IMR-90 (cell line): ENCODE results near the gene NHEJ1. TPM values are rescaled to one million over a fixed set of nuclear protein-coding genes. Genes with fewer than 3 reads are reported as not detected.

ENCODE experiments used
- ATAC-seq: fragments of 200-7000 bp; cut with Tn5 transposase; 2 replicates; pipeline ENCODE4 v1.9.1; 2020; ENCODE audit warnings: low read depth, mild to moderate bottlenecking, moderate library complexity
- BruUV-seq: library from RNA; stranded (reverse); fragments of 400-500 nt; replicated peaks from 2 replicates; lab custom pipeline; 2021; lab: Mats Ljungman, UMichigan
- CTCF ChIA-PET: fragments of 300-600 bp; formaldehyde crosslinking; extraction: SDS; loops from one replicate; lab custom pipeline; 2021; ENCODE audit warnings: antibody characterized with exemption; lab: Yijun Ruan, JAX
- POLR2A ChIA-PET: fragments of 300-600 bp; sonication (Branson Sonifier 250); formaldehyde crosslinking; loops from one replicate; lab custom pipeline; 2022; ENCODE audit warnings: antibody characterized with exemption; ENCODE audit not compliant: unreplicated experiment; lab: Charles Lee
- DNase-seq: peaks from one replicate; pipeline ENCODE4 v3.0.0; 2013
- H2AFZ ChIP-seq: replicated peaks from 2 replicates; pipeline ENCODE3; 2013; ENCODE audit warnings: low read length, mild to moderate bottlenecking; ENCODE audit not compliant: poor library complexity
- H2AK5ac ChIP-seq: 2 replicates; pipeline ENCODE4 v1.6.1; 2013; ENCODE audit warnings: low read depth, low read length, inconsistent platforms
- H2AK9ac ChIP-seq: replicated peaks from 2 replicates; pipeline ENCODE3; 2013; ENCODE audit warnings: mild to moderate bottlenecking, low read depth, low read length, moderate library complexity; ENCODE audit not compliant: poor library complexity
- H2BK120ac ChIP-seq: 2 replicates; pipeline ENCODE4 v1.6.1; 2013; ENCODE audit warnings: low read depth, low read length, inconsistent platforms
- H2BK15ac ChIP-seq: 3 replicates; pipeline ENCODE4 v1.6.1; 2013; ENCODE audit warnings: low read depth, low read length, inconsistent platforms
- H2BK20ac ChIP-seq: 2 replicates; pipeline ENCODE4 v1.6.1; 2013; ENCODE audit warnings: low read depth, mild to moderate bottlenecking, inconsistent platforms, low read length, moderate library complexity
- H2BK5ac ChIP-seq: 2 replicates; pipeline ENCODE4 v1.6.1; 2013; ENCODE audit warnings: mild to moderate bottlenecking, low read depth, low read length, inconsistent platforms; ENCODE audit not compliant: poor library complexity, severe bottlenecking
- H3K14ac ChIP-seq: replicated peaks from 2 replicates; pipeline ENCODE4 v1.6.1; 2013; ENCODE audit warnings: low read depth, low read length, inconsistent platforms
- H3K18ac ChIP-seq: 2 replicates; pipeline ENCODE4 v1.6.1; 2013; ENCODE audit warnings: low read depth, low read length, control low read depth
- H3K23ac ChIP-seq: 2 replicates; pipeline ENCODE4 v1.6.1; 2013; ENCODE audit warnings: low read depth, low read length, inconsistent platforms
- H3K27ac ChIP-seq: 2 replicates; pipeline ENCODE4 v1.5.1; 2013; ENCODE audit warnings: mild to moderate bottlenecking, control low read depth, low read length; ENCODE audit not compliant: insufficient read depth
- H3K27me3 ChIP-seq: 2 replicates; pipeline ENCODE4 v1.6.1; 2013; ENCODE audit warnings: low read length; ENCODE audit not compliant: control insufficient read depth, insufficient read depth
- H3K36me3 ChIP-seq: 2 replicates; pipeline ENCODE4 v1.6.1; 2013; ENCODE audit warnings: low read length, mixed read lengths; ENCODE audit not compliant: control insufficient read depth, insufficient read depth
- H3K4ac ChIP-seq: 2 replicates; pipeline ENCODE4 v1.6.1; 2013; ENCODE audit warnings: low read depth, low read length, inconsistent platforms
- H3K4me1 ChIP-seq: 2 replicates; pipeline ENCODE4 v1.6.1; 2013; ENCODE audit warnings: low read length, mixed read lengths; ENCODE audit not compliant: control insufficient read depth, insufficient read depth
- H3K4me2 ChIP-seq: 2 replicates; pipeline ENCODE4 v1.6.1; 2013; ENCODE audit warnings: low read depth, mild to moderate bottlenecking, control low read depth, low read length, moderate library complexity
- H3K4me3 ChIP-seq: 2 replicates; pipeline ENCODE4 v1.5.1; 2013; ENCODE audit warnings: low read depth, mild to moderate bottlenecking, control low read depth, low read length, moderate library complexity; ENCODE audit not compliant: insufficient read depth
- H3K56ac ChIP-seq: 2 replicates; pipeline ENCODE4 v1.6.1; 2013; ENCODE audit warnings: low read length, inconsistent platforms; ENCODE audit not compliant: insufficient read depth; ENCODE audit errors: extremely low read depth
- H3K79me1 ChIP-seq, 2 experiments: 2 replicates each; pipeline ENCODE4 v1.6.1; 2013; ENCODE audit warnings: low read length in 2 of 2, inconsistent platforms in 1 of 2, low read depth in 1 of 2
- H3K9ac ChIP-seq: 2 replicates; pipeline ENCODE4 v1.6.1; 2013; ENCODE audit warnings: low read depth, low read length, control low read depth
- H3K9me1 ChIP-seq: 2 replicates; pipeline ENCODE4 v1.6.1; 2013; ENCODE audit warnings: low read length, inconsistent platforms; ENCODE audit not compliant: insufficient read depth
- H3K9me3 ChIP-seq: 2 replicates; pipeline ENCODE4 v1.6.1; 2013; ENCODE audit warnings: low read length; ENCODE audit not compliant: control insufficient read depth, insufficient read depth
- H4K20me1 ChIP-seq: 2 replicates; pipeline ENCODE4 v1.6.1; 2013; ENCODE audit warnings: low read length, inconsistent platforms; ENCODE audit not compliant: insufficient read depth
- H4K5ac ChIP-seq: 2 replicates; pipeline ENCODE4 v1.6.1; 2013; ENCODE audit warnings: mild to moderate bottlenecking, low read depth, low read length, control low read depth
- H4K8ac ChIP-seq, 2 experiments: 2 replicates each; pipeline ENCODE4 v1.6.1; 2013; ENCODE audit warnings: low read depth in 2 of 2, low read length in 2 of 2, control low read depth in 1 of 2, inconsistent platforms in 1 of 2
- H4K91ac ChIP-seq: 2 replicates; pipeline ENCODE4 v1.6.1; 2013; ENCODE audit warnings: low read depth, low read length, inconsistent platforms; ENCODE audit not compliant: insufficient read depth
- CEBPB ChIP-seq: IDR thresholded peaks from 2 replicates; pipeline ENCODE4 v1.6.1; 2012; ENCODE audit warnings: low read depth, low read length, improper control_type of control experiment
- NFE2L2 ChIP-seq: fragments of 150-350 bp; IDR thresholded peaks from 2 replicates; pipeline ENCODE4 v1.6.1; 2016; ENCODE audit warnings: low read depth, mild to moderate bottlenecking, low read length
- WGBS, 2 experiments: methylation state at CpG; one replicate each; pipeline versions ENCODE4 v1.1.5 to v1.1.7; 2013; ENCODE audit warnings: missing lambda C conversion rate in 2 of 2; ENCODE audit not compliant: insufficient read length in 1 of 2; ENCODE audit errors: extremely low coverage in 2 of 2; 5-methylcytosine and 5-hydroxymethylcytosine counted together
- dilution Hi-C: fragments of 300-500 bp; cut with HindIII; formaldehyde crosslinking; loops from one replicate; pipeline ENCODE4 v1.14.3; 2018; ENCODE audit warnings: low sequenced_read_pairs; ENCODE audit not compliant: unreplicated experiment
- in situ Hi-C: fragments of 300-500 bp; cut with MboI; formaldehyde crosslinking; loops from 3 replicates; pipeline ENCODE4 v1.14.3; 2019; ENCODE audit warnings: low sequenced_read_pairs, inconsistent platforms, mixed read lengths
- intact Hi-C: fragments of 100-400 bp; cut with micrococcal nuclease; formaldehyde crosslinking; loops from 2 replicates; pipeline ENCODE4 v1.10.0; 2022
- polyA plus RNA-seq, 3 experiments: library from polyadenylated mRNA; depleted of rRNA; stranded (reverse); fragments of >200 nt; gene quantifications; 2 replicates each; pipeline ENCODE4 v1.2.3, GENCODE V29; 2012; ENCODE audit warnings: low replicate concordance in 1 of 3
- total RNA-seq: library from RNA; depleted of rRNA; stranded (reverse); fragments of >200 nt; gene quantifications from 2 replicates; pipeline ENCODE4 v1.2.3, GENCODE V29; 2012
- TF ChIP-seq, protein P1 (sequence below): conservative IDR thresholded peaks from 2 replicates; pipeline ENCODE4 v1.5.1; 2012; ENCODE audit warnings: mild to moderate bottlenecking, low read depth, low read length, improper control_type of control experiment

The NHEJ1 gene
- total and polyA plus RNA-seq, 2 of the 4 experiments (the other 2 are of a cell fraction): 12.5 to 23.1 TPM

DNA sequence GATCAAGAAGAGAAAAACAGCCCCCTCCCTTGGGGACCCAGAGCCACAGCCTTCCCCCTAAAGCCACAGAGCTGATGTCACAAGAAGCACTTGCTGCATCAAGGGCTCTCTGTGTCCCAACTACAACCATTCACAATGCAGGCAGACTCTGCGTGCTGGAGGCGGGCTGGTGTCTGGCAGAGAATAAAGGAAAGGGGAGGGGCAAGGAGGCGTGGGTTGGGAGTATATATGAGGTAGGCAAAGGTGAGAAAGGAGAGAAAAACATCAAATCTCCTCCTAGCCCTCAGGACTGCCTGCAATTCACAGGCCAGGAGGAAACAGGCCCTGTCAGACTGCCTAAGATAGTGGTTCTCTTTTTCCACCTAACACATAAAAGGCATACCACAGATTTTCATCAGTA, 51.1 kb downstream of the NHEJ1 start:
- Histone ChIP-seq H3K9ac (no peak overlapping the region), H4K5ac (no peak overlapping the region), H3K4me1 (no peaks in the 10 kb centered on the region), H2AK5ac (no peak overlapping the region), H3K27ac (no peak overlapping the region), H3K9me1 (no peaks in the 10 kb centered on the region; the same call in 1 of the 2 replicates), H4K20me1 (no peaks in the 10 kb centered on the region), H3K79me1 (no peaks in the 10 kb centered on the region), H3K4me3 (no peak overlapping the region), H2AK9ac (no peak overlapping the region), H4K91ac (no peak overlapping the region), H3K14ac (no peak overlapping the region), H2BK120ac (no peak overlapping the region), H2BK20ac (no peak overlapping the region), H3K18ac (no peak overlapping the region), H3K27me3 (no peaks in the 10 kb centered on the region), H3K56ac (no peak overlapping the region), H3K9me3 (no peaks in the 10 kb centered on the region), H2BK15ac (no peak overlapping the region), H3K23ac (no peak overlapping the region), H3K4me2 (no peak overlapping the region), H2BK5ac (no peak overlapping the region), H3K4ac (no peak overlapping the region), H4K8ac (no peak overlapping the region), H3K36me3 (no peaks in the 10 kb centered on the region; the same call in 1 of the 2 replicates), H2AFZ (no peak overlapping the region)
- ChIA-PET CTCF (no interaction called here), POLR2A (no interaction called here)
- WGBS, 2 experiments: no CpG with 5 or more reads among the region's 3 CpGs
- TF ChIP-seq, protein P1, sequence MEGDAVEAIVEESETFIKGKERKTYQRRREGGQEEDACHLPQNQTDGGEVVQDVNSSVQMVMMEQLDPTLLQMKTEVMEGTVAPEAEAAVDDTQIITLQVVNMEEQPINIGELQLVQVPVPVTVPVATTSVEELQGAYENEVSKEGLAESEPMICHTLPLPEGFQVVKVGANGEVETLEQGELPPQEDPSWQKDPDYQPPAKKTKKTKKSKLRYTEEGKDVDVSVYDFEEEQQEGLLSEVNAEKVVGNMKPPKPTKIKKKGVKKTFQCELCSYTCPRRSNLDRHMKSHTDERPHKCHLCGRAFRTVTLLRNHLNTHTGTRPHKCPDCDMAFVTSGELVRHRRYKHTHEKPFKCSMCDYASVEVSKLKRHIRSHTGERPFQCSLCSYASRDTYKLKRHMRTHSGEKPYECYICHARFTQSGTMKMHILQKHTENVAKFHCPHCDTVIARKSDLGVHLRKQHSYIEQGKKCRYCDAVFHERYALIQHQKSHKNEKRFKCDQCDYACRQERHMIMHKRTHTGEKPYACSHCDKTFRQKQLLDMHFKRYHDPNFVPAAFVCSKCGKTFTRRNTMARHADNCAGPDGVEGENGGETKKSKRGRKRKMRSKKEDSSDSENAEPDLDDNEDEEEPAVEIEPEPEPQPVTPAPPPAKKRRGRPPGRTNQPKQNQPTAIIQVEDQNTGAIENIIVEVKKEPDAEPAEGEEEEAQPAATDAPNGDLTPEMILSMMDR: no peak
- TF ChIP-seq NFE2L2 (no peak), CEBPB (no peak)
- dilution Hi-C loops (no loop called here), intact Hi-C loops (no loop called here), in situ Hi-C loops (no loop called here)
- no peak for ATAC-seq
- DNase-seq: no peak
- no TSS peak for BruUV-seq
